ENCODE data around the gene SIL1. TPM values are rescaled to one million over a fixed set of nuclear protein-coding genes. Genes with fewer than 3 reads are reported as not detected.

SIL1 gene
- total and polyA plus RNA-seq, 2 of the 8 experiments (the other 6 are each of a cell fraction or from before 2014, with no cell fraction given), result 8.3 to 12.8 TPM

DNA sequence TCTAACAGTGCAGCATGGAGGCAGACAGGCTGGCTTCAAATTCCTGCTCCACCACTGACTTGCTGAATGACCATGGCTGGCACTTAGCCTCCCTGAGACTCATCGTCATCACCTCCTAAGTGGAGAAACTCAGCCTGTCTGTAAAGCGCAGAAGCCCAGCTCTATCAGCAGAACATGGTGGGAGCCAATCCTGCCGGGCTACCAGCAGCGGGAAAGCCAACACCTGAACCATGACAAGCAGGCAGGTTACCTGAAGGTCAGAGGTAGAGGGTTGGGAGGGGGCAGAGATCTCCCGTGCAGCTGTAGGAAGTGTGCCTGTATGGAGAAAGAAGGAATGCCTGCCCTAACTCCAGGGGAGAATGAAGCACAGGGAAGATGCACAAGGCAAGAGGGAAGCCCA lies 250.4 kb downstream of the SIL1 start:
- Histone ChIP-seq H2BK15ac (ENCODE audit: low read length) (no peak overlapping the region), H2BK120ac (replicated peaks; ENCODE audit: low read depth, low read length) (no peak overlapping the region), H3K27ac (ENCODE audit: low read depth, low read length) (no peak overlapping the region), H2BK12ac (ENCODE audit: low read depth, low read length) (no peak overlapping the region), H3K23me2 (ENCODE audit: low read depth, low read length) (no peaks in the 10 kb centered on the region), H3K79me1 (ENCODE audit: low read depth, low read length) (no peaks in the 10 kb centered on the region), H2AFZ (ENCODE audit: low read length) (no peak overlapping the region), H3K9ac (replicated peaks in 1 of 4; ENCODE audit: extremely low read depth in 1 of 4, low read depth in 3 of 4, low read length in 3 of 4) (no peak overlapping the region), H2BK5ac (ENCODE audit: low read depth, low read length) (no peak overlapping the region; the same call in 1 of the 2 replicates), H2BK20ac (ENCODE audit: low read length) (no peak overlapping the region), H4K5ac (ENCODE audit: insufficient read length, low read depth, low read length) (no peak overlapping the region), H3K4ac (replicated peaks; ENCODE audit: insufficient read length, low read depth, low read length) (no peak overlapping the region), H3K4me1 (replicated peaks in 1 of 4; ENCODE audit: control insufficient read depth in 3 of 4, insufficient read depth in 4 of 4, low read length in 3 of 4) (peaks cover 0 to 24% (median 11%) of the 10 kb centered on the region in 4 experiments; a peak in 6 of 7 replicates), H3K4me2 (ENCODE audit: insufficient read depth in 1 of 2, low read depth in 2 of 2, low read length in 2 of 2) (no peak overlapping the region), H3K79me2 (ENCODE audit: control insufficient read depth in 1 of 2, insufficient read depth in 2 of 2, low read length in 2 of 2) (no peaks in the 10 kb centered on the region), H2AK5ac (ENCODE audit: low read depth, low read length) (no peak overlapping the region), H3K56ac (replicated peaks; ENCODE audit: insufficient read length, low read depth, low read length) (no peak overlapping the region), H3K4me3 (ENCODE audit: extremely low read depth in 1 of 4, insufficient read depth in 2 of 4, low read depth in 3 of 4, low read length in 4 of 4) (no peak overlapping the region), H3K14ac (ENCODE audit: insufficient read length) (no peak overlapping the region), H3K36me3 (ENCODE audit: control insufficient read depth in 2 of 4, insufficient read depth in 4 of 4, low read length in 3 of 4) (no peaks in the 10 kb centered on the region), H3K23ac (ENCODE audit: insufficient read length) (no peak overlapping the region), H3K18ac (ENCODE audit: extremely low read depth, low read length) (no peak overlapping the region), H4K20me1 (replicated peaks in 1 of 2; ENCODE audit: control insufficient read depth in 1 of 2, insufficient read depth in 2 of 2, low read length in 2 of 2) (peaks cover 0 to 3% of the 10 kb centered on the region in 2 experiments), H4K8ac (ENCODE audit: extremely low read depth, insufficient read depth, low read length) (no peak overlapping the region), H4K91ac (replicated peaks; ENCODE audit: insufficient read length, low read length) (no peak overlapping the region), H3K27me3 (replicated peaks in 1 of 4; ENCODE audit: control insufficient read depth in 3 of 4, extremely low read depth in 1 of 4, insufficient read depth in 3 of 4, low read length in 3 of 4) (no peaks in the 10 kb centered on the region), H3K9me3 (ENCODE audit: insufficient read depth in 2 of 2, low read depth in 1 of 2, low read length in 1 of 2) (no peaks in the 10 kb centered on the region)
- CTCF ChIA-PET (ENCODE audit: partially characterized antibody), result interaction anchor here (0.6 to 3.1 kb wide), 10 partner anchors 8 to 1241 kb away, joined by 3 to 19 read pairs (median 4); no protein-coding TSS in a partner anchor
- 91% methylated on average over 5 of the region's 5 CpGs; no CpG with 5 or more reads in 1 of the 2 experiments for WGBS, 2 experiments (ENCODE audit: extremely low coverage in 1 of 2, insufficient coverage in 1 of 2, insufficient read length in 1 of 2, insufficient replicate concordance in 2 of 2, low coverage in 1 of 2, low lambda C conversion rate in 2 of 2, missing lambda C conversion rate in 1 of 2)
- POLR2A ChIA-PET (ENCODE audit: partially characterized antibody), result interaction anchor here (1.8 kb wide), 1 partner anchor 29 kb away, joined by 5 read pairs; no protein-coding TSS in a partner anchor
- TF ChIP-seq, protein P1, sequence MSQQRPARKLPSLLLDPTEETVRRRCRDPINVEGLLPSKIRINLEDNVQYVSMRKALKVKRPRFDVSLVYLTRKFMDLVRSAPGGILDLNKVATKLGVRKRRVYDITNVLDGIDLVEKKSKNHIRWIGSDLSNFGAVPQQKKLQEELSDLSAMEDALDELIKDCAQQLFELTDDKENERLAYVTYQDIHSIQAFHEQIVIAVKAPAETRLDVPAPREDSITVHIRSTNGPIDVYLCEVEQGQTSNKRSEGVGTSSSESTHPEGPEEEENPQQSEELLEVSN (IDR thresholded peaks at IDR 0.05), result no peak
- TF ChIP-seq SIRT6 (IDR thresholded peaks at IDR 0.05; ENCODE audit: low read length) (no peak), BCL11A (IDR thresholded peaks at IDR 0.05; ENCODE audit: low read depth in 2 of 2, low read length in 2 of 2) (no peak)
- DNase-seq (ENCODE audit: low read depth in 1 of 2, low spot score in 2 of 2) (no peak), FAIRE-seq (no peak)
